DLD1 (cell line): Measurements from ENCODE around the gene NACC2.

ENCODE experiments used
- in situ Hi-C: cut with HindIII; loops from 2 replicates; pipeline ENCODE4 v1.10.0; 2017; ENCODE audit warnings: low sequenced_read_pairs

The NACC2 gene

GRCh38 chr9:136095070-136096058 lies at the start of gene NACC2:
Gene NACC2 (minus strand): TSS chr9:136095289. CDS start chr9:136050521, 44,768 bp downstream.
- in situ Hi-C loops: no loop called here

DNA sequence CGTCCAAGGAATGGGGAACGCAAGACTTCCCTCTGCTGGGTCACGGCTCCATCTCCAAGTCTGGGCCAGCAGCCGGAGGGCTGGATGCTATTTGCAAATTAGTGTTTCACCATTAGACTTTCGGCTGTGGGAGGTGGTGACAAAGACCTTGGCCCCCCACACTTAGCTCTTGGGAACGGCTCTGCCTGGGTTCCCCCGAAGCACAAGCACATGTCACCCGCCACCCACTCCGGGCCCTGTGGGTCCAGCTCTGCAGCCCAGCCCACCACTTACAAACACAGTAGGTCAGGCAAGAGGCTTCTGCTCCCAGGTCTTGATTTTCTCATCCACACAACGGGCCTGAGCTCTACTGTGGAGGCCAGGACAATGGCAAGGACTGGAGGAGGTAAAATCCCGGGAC lies 49.4 kb upstream of the NACC2 start:
- in situ Hi-C loops: no loop called here

GRCh38 chr9:136143215-136144001 lies 48.3 kb upstream of the NACC2 start:
- in situ Hi-C loops: no loop called here

DNA sequence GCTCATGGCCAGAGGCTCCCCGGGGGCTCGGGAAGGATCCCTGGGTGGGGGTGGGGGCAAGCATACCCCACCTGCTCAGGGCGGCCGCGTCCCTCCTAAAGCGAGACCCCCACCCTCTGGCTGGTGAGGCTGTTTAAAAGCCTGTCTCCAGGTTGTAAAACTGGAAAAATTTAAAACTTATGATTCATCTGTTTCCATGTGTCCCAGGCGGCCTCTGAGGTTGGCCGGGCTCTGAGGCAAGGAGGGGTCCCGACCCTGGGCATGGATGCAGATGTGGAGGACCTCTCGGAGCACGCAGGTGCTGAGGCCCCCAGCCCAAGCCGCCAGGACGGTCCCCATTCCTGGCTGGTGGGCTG lies 47.7 kb upstream of the NACC2 start:
- in situ Hi-C loops: no loop called here

GRCh38 chr9:136142414-136142796 lies 47.3 kb upstream of the NACC2 start:
- in situ Hi-C loops: no loop called here

DNA sequence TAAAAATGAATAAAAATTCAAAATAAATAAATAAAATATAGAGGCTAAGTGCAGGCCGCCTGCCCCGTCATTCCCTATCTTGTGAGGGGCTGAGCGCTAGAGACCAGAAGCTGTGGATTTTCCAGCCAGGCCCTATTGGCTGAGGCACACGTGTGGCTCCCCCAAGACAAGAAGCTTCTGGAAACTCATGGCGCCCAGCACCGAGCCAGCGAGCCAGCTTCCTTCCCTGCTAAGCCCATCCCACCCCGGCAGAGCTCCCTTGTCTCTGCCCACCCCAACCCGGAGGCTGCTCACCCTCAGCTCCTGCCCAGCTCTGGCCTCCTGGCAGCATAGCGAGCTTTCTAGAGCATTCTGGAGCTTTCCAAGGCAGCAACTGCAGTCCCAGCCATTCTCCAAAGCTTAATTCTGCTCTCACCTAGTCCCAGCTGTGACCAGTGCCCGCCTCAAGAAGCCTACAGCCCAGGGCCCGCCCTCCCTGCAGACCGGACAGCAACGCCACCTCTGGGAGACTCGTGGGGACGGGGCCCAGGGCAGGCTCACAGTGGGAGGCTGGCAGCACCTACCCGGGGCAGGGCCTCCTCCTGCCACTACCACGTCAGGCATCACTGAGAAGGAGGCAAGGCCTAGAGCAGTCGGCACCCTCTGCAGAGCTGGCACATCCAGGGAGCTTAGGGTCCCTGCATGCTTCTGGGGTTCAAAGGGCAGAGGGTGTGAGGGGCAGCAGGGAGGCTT lies 46.8 kb upstream of the NACC2 start:
- in situ Hi-C loops: no loop called here

DNA sequence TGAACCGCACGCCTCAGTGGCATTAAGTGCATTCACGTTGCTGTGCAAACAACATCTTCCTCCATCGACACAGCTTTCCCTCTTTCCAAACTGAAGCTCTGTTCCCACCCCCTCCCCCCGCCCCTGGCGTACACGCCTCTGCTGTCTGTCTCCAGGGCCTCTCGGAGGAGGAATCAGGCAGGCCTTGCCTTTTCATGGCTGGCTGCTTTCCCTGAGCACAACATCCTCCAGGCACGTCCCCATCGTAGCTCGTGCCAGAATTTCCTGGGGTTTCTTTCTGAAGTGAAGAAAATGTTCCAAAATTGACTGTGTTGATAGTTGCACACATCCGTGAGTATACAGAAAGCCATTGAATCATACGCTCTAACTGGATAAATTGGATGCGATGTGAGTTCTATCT lies 45.9 kb upstream of the NACC2 start:
- in situ Hi-C loops: no loop called here

DNA sequence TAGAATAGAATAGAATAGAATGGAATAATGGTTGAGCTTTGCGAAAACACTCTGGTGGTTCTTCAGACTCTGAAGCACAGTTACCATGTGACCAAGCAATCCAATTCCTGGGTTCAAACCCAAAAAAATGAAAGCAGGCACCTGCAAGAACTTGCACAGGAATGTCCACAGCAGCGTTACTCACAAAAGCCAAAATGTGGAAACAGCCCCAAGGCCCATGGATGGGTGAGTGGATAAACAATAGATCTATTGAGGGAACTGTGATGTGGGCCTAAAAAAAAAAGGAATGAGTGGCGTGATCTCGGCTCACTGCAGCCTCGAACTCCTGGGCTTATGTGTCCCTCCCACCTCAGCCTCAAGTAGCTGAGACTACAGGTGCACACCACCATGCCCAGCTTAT lies 45.0 kb upstream of the NACC2 start:
- in situ Hi-C loops: no loop called here

GRCh38 chr9:136138566-136138965 lies 43.5 kb upstream of the NACC2 start:
- in situ Hi-C loops: no loop called here

- in situ Hi-C loops: no loop called here
Measured at GRCh38 chr9:136137321-136138265, 42.5 kb upstream of the NACC2 start.

DNA sequence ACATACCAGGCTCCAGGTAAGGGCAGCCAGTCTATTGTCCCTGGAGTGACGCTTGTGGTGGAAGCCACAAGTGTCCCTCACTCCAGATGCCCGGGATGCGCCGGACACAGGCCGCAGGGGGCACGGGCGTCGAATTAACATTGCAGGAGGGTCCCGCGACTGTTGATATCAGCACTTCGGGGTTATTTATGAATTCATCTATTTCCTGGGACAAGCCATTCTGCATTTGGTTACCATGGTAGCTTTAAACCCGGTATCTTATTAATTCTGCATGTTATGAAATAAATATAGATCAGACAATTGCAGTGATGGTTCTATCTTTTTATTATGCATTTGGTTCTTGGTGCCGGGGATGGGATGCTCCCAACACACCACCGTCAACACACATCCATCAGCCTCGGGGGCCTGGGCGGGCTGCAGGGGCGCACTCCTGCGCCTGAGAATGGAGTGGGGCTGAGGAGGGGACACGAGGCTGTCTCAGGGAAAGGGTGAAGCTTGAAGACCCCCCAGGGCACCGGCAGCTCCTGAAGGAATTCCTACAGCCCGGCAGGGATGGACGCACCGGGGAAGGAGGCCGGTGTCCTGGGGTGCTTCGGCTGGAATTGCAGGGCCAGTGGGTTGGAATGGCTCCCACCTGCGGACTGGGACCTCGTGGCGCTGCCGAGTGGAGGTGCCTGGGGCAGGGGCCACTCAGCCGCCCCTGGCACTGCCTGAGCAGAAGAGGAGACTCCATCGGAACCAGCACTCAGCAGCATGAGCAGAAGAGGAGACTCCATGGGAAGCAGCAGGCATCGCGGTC lies 41.2 kb upstream of the NACC2 start:
- in situ Hi-C loops: no loop called here

- in situ Hi-C loops: no loop called here
Measured at GRCh38 chr9:136135326-136136126, 40.4 kb upstream of the NACC2 start.

GRCh38 chr9:136133959-136134484 lies 38.9 kb upstream of the NACC2 start:
- in situ Hi-C loops: no loop called here

DNA sequence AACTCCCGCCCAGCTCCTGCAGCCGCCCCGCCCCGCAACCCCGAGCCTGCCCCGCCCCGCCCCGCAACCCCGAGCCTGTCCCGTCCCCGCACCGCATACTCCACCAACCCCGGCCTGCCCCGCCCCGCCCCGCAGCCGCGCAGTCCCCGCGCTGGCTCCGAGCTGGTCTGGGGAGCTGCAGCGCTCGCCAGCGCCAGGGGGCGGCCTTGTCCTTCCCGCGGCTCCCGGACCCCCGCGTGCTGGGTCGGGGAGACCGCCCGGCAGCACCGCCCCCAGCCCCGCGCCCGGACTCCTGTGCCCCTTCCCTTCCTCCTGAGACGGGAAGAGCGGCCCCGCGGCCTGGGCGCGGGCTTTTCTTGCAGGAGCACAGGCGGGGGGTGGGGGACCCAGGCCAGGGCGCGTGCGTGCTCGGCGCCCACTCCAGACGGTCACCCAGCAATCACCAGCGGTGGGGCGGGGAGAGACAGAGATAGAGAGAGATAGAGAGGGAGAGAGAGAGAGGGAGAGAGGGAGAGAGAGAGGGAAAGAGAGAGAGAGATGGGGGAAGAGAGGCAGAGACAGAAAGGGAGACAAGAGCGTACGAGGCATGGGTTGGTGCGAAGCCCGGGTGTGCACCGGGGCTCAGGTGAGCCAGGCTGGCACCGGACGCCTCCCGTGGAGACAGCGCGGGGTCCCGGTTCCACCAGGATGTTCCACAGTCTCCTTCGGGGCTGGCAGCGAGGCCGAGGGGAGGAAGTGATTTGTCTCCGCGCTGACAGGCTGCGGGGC lies 38.3 kb upstream of the NACC2 start:
- in situ Hi-C loops: no loop called here

DNA sequence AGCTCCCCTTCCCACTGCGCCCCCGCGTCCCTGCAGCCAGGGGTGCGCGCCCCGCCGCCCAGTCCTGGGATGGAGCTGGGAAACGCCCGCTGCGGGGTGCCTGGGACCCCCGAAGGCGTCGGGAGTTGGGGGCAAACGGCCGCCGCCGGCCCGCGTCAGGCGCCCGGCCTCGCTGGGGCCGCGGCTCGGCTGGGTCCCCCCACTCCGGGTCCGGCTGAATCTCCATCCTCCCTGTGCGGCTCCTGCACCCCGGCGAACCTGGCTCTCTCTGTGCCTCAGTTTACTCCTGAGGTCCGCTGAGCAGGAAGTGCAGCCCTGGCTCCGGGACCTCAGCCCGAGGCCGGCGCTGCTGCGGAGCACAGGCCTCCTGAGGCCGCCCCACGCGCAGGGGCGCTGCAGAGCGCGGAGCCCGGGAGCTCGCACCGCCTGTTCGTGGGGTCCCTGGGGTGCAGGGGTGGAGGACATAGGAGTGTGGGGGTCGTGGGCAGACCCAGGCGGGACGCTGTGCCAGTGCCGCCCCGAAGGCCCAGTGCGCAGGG lies 37.5 kb upstream of the NACC2 start:
- in situ Hi-C loops: no loop called here

DNA sequence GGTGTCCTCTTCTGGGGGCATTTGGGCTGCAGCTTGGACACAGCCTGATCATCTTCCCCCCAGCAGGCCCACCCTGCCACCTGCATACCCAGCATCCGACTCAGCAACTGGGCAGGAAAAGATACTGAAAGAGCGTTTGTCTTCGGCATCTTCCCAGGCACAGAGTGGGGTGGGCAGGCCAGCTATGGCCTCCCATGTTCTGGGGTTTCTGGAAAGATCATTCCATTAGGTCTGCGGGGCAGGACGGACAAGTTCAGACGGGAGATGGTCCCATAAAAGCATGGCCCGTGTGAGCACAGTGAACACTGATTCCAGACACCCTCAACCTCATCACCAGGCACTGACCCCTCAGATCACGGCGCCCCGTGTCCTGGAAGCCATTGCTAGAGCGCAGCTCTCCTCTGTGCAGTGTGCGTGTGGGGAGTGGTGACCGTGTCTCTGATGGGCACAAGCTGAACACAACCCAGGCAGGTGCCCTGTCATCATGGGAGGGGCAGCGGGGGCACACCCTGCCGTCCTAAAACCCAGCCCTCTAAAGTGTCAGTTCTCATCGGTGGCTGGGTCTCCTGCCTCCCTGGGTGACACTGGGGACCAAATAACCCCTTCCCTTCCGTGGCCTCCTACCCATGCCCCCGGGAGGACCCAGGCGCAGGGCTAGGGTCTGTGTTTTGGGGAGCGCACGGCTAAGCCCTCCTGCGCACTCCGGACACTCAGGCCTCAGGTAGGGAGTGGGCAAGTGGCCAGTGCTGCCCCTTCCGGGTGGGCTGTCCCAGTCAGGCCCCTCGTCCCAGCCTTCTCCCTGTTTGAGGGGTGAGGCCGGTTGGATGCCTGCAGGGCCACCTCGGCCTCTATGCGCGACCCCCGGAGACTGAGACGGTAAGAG lies 36.8 kb upstream of the NACC2 start:
- in situ Hi-C loops: no loop called here
